ENCODE measurements around the gene MSMB.
"Not testable (repeated sequence)": the region's sequence is repeated elsewhere in the genome, so short reads cannot be mapped to it uniquely, and the experiment has no call there.

The MSMB gene

DNA sequence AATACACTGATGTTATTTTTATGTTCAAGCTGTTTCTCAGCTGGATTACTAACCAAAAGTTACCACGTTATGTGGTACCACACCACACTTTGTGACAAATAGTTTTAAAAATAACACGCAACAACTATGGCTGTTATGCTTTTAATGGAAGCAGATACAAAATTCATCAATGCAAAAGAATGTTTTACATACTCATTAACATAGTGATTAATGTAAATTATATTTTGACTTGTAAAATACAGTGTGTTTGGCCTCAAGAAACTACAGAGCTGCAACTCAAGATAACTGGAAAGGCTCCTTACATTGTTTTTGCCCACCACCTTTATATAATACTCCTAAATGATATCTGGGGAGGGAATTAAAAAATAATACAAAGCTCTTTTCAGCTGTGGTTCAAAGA is 41.1 kb downstream of the MSMB start:
- DNase-seq = no peak

DNA sequence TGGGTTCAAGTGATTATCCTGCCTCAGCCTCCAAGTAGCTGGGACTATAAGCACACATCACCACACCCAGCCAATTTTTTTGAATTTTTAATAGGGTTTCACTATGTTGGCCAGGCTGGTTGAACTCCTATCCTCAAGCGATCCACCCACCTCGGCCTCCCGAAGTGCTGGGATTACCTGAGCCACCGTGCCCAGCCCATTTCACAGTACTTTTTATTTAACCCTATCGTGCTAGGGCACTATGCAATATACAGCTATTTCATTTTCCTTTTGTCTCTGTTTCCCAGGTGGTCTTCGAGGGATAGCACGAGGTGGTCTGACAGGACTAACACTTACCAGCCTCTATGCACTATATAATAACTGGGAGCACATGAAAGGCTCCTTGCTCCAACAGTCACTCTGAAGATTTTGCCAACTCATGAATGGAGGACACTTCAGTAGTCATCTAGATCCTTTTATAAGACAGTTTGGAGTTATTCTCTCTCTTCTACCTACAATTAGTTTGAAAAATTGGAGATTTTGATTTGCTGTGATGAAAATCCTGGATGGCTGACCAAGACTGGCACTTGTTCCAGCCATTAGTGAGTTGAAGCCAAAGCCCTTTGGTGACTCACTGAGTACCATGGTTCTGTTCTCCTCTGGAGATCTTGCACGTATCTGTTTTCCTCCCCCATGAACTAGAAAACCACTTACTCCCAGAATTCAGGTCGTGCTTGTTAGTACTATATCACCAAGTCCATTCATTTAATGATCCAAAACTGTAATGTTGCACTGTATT is 43.0 kb downstream of the MSMB start:
- DNase-seq = no peak

GRCh38 chr10:46002189-46002687 is 43.8 kb downstream of the MSMB start:
- DNase-seq = not testable (repeated sequence)

GRCh38 chr10:46001187-46001756 is 44.8 kb downstream of the MSMB start:
- DNase-seq = no peak

DNA sequence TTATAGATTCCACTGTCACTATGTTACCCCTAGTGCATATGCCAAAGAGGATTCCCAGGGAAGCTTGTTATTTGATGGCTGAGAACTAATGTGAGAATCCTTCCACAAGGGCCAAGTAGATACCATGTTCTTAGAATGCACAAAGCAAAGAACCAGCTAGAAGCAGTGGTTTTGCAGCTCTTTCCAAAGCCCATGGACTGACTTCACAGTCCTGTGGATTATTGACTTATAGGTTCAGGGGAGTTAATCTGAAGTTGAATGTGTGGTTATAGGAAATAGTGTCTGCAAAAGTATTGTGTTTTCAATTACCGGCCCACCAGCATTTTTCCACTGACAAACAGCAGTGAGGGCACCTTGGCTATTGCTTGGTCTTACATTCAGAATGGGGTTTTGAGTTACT is 45.5 kb downstream of the MSMB start:
- DNase-seq = no peak

GRCh38 chr10:45999955-46000354 is 46.1 kb downstream of the MSMB start:
- DNase-seq = not testable (repeated sequence)

DNA sequence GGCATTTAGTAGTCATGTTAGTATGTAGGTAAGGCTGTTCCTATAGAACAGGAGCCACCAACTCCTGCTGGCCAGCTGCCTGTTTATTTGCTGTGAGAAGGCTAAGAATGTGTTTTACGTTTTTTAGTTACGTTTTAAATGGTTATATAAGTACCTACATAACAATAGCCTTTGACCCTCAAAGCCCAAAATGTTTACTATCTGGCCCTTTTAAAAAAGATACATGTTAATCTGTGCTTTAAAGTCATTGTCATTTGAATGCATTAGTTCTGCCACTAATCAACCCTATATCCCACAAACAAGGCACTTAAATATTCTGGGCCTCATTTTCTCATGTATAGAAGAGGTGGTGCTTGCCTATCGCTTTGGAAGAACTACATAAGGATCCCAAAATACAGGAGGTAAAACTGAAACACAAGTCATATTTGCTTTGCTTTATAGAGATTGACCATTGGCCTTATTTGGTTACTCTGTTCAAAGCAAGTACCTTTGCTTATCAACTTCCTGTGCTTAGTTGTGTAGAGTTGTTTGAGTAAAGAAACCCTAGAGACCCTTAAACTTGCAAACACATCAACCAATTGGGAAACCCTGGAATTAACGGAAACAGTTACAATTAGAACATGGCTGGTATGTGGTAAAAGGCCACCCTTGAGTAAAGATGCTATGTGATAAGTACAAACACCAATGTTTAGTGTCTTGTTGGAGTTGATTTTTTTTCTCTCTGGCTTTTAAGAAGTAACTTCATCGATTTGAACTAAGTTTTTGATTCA is 47.9 kb downstream of the MSMB start:
- DNase-seq = no peak

DNA sequence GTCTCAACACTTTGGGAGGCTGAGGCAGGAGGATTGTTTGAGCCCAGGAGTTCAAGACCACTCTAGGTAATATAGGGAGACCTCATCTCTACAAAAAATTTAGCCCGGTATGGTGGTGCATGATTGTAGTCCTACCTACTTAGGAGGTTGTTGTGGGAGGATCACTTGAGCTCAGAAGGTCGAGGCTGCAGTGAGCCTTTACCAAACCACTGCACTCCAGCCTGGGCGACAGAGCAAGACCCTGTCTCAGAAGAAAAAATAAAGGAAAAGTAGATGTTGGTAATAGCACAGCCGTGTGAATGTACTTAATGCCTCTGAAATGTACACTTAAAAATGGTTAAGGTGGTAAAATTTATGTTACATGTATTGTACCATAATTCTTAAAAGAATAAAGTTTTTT is 48.5 kb downstream of the MSMB start:
- DNase-seq = no peak

- DNase-seq = not testable (repeated sequence)
Observed at GRCh38 chr10:45985590-45985989, 60.5 kb downstream of the MSMB start.

DNA sequence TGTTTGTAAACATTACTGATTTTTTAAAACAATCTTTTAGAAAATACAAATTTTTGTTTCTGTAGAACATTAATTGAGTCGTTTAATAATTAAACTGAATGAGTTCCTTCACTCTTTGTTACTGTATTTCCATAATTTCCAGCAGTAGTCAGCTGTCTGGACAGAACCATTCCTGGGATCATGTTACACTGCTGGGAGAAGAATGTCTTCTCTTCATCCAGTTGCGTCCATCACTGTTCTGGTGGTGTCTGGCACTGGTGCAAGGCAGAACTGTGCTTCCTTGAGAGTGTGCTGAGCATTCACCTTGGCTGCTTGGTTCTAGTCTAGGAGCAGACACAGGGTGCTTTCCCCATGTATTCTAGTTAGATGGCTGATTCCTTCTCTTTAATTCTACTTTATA is 61.6 kb downstream of the MSMB start:
- DNase-seq = not testable (repeated sequence)

- DNase-seq = not testable (repeated sequence)
Observed at GRCh38 chr10:45983538-45984186, 62.4 kb downstream of the MSMB start.
